Measurements from ENCODE around the gene SCN10A.

The SCN10A gene

GRCh38 chr3:38720465-38720864 is 95.6 kb downstream of the SCN10A start:
- intact Hi-C loops (cut with DNase I; ENCODE audit: low total_unique reads): no loop called here
- Histone ChIP-seq H3K4me3 (no peak overlapping the region), H3K4me1 (peaks cover 0 to 56% (median 20%) of the 10 kb centered on the region in 4 donors), H3K36me3 (no peaks in the 10 kb centered on the region), H3K27me3 (no peaks in the 10 kb centered on the region), H3K9me3 (no peaks in the 10 kb centered on the region), H3K27ac (no peak overlapping the region)
- DNase-seq: no peak
- no peak for TF ChIP-seq CTCF (IDR thresholded peaks at IDR 0.05)

GRCh38 chr3:38717355-38718240 is 98.4 kb downstream of the SCN10A start:
- H3K4me1 ChIP-seq: peaks cover 0 to 37% (median 13%) of the 10 kb centered on the region in 4 donors
- no peaks in the 10 kb centered on the region for H3K27me3 ChIP-seq
- no peaks in the 10 kb centered on the region for H3K9me3 ChIP-seq
- no peak overlapping the region for H3K27ac ChIP-seq
- H3K36me3 ChIP-seq: no peaks in the 10 kb centered on the region
- no peak for DNase-seq
- no peak overlapping the region for H3K4me3 ChIP-seq
- intact Hi-C loops (cut with DNase I; ENCODE audit: low total_unique reads): no loop called here
- no peak for TF ChIP-seq CTCF (IDR thresholded peaks at IDR 0.05)

DNA sequence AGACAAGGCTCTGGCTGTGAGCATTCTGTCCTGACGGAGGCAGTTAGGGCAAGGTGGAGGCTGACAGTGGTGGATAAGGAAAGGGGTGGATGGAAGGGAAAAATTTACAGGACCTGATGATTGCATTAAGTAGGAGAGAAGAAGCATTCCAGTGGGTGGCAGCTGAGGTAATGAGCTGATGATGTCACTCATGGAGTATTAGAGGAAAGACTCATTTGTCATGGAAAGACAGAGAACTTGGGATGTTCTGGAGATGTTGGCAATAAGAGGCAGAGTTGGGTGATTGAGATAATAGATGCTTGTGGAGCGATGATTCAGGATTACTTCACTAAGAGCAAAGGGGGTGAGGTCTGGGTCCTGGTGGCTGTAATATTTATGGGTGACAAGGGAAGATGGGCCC is 102.9 kb downstream of the SCN10A start:
- intact Hi-C loops (cut with DNase I; ENCODE audit: low total_unique reads): no loop called here
- no peak for DNase-seq
- TF ChIP-seq CTCF (IDR thresholded peaks at IDR 0.05): no peak
- Histone ChIP-seq H3K27me3 (no peaks in the 10 kb centered on the region), H3K9me3 (no peaks in the 10 kb centered on the region), H3K27ac (no peak overlapping the region), H3K36me3 (no peaks in the 10 kb centered on the region), H3K4me1 (peaks cover 0 to 5% (median 0%) of the 10 kb centered on the region in 4 donors), H3K4me3 (no peak overlapping the region)

- intact Hi-C loops (cut with DNase I; ENCODE audit: low total_unique reads): no loop called here
- TF ChIP-seq CTCF (IDR thresholded peaks at IDR 0.05): no peak
- Histone ChIP-seq H3K4me1 (no peaks in the 10 kb centered on the region), H3K4me3 (no peak overlapping the region), H3K27ac (no peak overlapping the region), H3K9me3 (no peaks in the 10 kb centered on the region), H3K36me3 (no peaks in the 10 kb centered on the region), H3K27me3 (no peaks in the 10 kb centered on the region)
- DNase-seq: no peak
These were observed 104.7 kb downstream of the SCN10A start for GRCh38 chr3:38711321-38711720.

DNA sequence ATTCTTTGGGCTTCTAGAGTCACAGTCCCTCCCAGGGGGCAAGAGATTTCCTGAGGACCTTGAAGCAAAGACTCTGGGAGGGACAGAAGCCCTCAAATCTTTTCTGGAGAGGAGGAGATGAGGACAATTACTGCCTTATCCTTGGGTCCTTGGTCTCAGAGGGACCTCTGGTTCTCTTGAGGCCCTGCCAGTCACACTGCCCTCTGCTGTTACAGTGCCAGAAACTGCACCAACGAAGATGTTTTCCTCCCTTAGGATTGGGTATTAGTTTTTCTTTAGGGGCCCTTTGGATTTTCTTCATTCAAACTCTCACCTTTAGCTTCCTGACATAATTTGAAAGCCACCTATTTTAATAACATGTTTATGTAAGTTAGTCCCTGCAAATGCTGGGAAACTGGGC is 108.3 kb downstream of the SCN10A start:
- no peaks in the 10 kb centered on the region for H3K4me1 ChIP-seq
- intact Hi-C loops (cut with DNase I; ENCODE audit: low total_unique reads): no loop called here
- H3K9me3 ChIP-seq: no peaks in the 10 kb centered on the region
- H3K4me3 ChIP-seq: no peak overlapping the region
- no peaks in the 10 kb centered on the region for H3K36me3 ChIP-seq
- no peak for TF ChIP-seq CTCF (IDR thresholded peaks at IDR 0.05)
- DNase-seq: no peak
- H3K27me3 ChIP-seq: no peaks in the 10 kb centered on the region
- H3K27ac ChIP-seq: no peak overlapping the region

All from tibial artery (tissue), 4 donors.